Activated gamma-delta T cell (primary cell): Measurements from ENCODE around the gene RAD51B.

Experiments
- DNase-seq: peaks from one replicate; lab custom pipeline; 2025; lab: John Stamatoyannopoulos, UW

RAD51B gene

GRCh38 chr14:68594737-68595380 is 775.3 kb downstream of the RAD51B start:
- DNase-seq = no peak

- DNase-seq = no peak
Observed at GRCh38 chr14:68596211-68596610, 776.6 kb downstream of the RAD51B start.

- no peak for DNase-seq
Observed at GRCh38 chr14:68596701-68597100, 777.1 kb downstream of the RAD51B start.

GRCh38 chr14:68598089-68598488 is 778.5 kb downstream of the RAD51B start:
- no peak for DNase-seq

- no peak for DNase-seq
Observed at GRCh38 chr14:68598621-68599447, 779.3 kb downstream of the RAD51B start.

- no peak for DNase-seq
Observed at GRCh38 chr14:68599896-68600610, 780.5 kb downstream of the RAD51B start.

GRCh38 chr14:68602507-68602906 is 782.9 kb downstream of the RAD51B start:
- no peak for DNase-seq

- no peak for DNase-seq
Observed at GRCh38 chr14:68603533-68604360, 784.2 kb downstream of the RAD51B start.

GRCh38 chr14:68604361-68604730 is 784.8 kb downstream of the RAD51B start:
- no peak for DNase-seq

- DNase-seq = no peak
Observed at GRCh38 chr14:68604822-68605221, 785.2 kb downstream of the RAD51B start.

- no peak for DNase-seq
Observed at GRCh38 chr14:68606176-68606575, 786.6 kb downstream of the RAD51B start.

- no peak for DNase-seq
Observed at GRCh38 chr14:68606644-68607043, 787.1 kb downstream of the RAD51B start.

GRCh38 chr14:68607081-68607866 is 787.7 kb downstream of the RAD51B start:
- no peak for DNase-seq

GRCh38 chr14:68607867-68608573 is 788.4 kb downstream of the RAD51B start:
- DNase-seq = no peak

- no peak for DNase-seq
Observed at GRCh38 chr14:68608574-68608962, 789.0 kb downstream of the RAD51B start.

- DNase-seq = no peak
Observed at GRCh38 chr14:68609012-68609411, 789.4 kb downstream of the RAD51B start.

GRCh38 chr14:68610251-68610793 is 790.7 kb downstream of the RAD51B start:
- no peak for DNase-seq

GRCh38 chr14:68611599-68611998 is 792.0 kb downstream of the RAD51B start:
- no peak for DNase-seq

- DNase-seq = no peak
Observed at GRCh38 chr14:68612049-68612448, 792.5 kb downstream of the RAD51B start.

GRCh38 chr14:68616221-68616902 is 796.8 kb downstream of the RAD51B start:
- DNase-seq = no peak
